ENCODE data around the gene SHB.

SHB gene

GRCh38 chr9:37923118-37923795 lies 145.8 kb downstream of the SHB start:
- in situ Hi-C loops (cut with HindIII; ENCODE audit: low sequenced_read_pairs), result no loop called here

DNA sequence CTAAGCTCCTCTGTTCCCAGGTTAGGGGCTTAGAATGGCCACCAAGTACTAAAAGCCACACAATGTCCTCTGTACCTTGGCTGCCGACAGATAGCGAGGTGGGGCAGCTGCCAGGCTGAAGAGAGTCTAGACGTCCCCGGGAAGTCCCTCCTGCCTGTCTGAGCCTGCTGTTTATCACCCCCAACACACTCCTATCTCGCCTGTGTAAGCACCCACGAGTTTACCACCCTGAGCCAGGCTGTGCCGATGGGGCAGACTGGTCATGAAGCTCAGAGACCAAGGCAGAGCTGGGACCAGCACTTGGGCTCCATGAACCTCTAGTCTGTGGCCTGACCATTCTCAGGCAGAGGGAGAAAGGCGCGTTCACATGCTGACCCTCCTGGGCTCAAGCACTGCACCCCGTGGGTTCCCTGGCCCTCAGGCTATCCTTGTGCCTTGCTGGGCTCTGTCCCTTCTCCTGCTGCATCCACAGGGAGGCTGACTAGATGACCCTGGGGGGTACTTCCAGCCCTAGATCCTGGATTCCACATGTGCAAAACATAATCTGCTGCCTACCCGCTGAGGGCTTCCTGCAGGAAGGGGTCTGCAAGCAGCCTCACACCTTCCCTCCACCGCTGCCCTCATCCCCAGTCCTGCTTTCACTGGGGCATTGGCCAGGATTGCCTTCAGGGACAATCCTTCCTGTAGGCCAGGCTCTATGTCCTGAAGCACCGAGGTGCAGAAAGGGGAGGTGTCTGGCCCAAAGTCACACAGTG lies 146.5 kb downstream of the SHB start:
- in situ Hi-C loops (cut with HindIII; ENCODE audit: low sequenced_read_pairs), result no loop called here

- in situ Hi-C loops (cut with HindIII; ENCODE audit: low sequenced_read_pairs), result no loop called here
These were observed 147.3 kb downstream of the SHB start for GRCh38 chr9:37921546-37922300.

DNA sequence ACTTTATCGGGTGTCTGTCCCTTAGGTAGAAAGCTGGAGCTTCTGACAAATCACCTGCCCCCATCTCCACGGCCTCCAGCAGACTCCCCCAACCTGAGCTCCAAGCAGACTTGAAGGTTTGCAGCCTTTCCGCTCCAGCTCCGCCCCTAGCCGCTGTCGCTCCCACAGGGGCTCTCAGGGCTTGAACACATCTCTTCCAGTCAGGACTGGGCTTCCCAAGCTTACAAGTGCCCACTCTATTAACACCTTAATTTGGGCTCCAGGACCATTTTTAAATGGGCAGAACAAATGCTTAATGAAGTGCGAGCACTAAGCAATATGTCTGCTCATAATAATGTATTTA lies 147.9 kb downstream of the SHB start:
- in situ Hi-C loops (cut with HindIII; ENCODE audit: low sequenced_read_pairs), result no loop called here

DNA sequence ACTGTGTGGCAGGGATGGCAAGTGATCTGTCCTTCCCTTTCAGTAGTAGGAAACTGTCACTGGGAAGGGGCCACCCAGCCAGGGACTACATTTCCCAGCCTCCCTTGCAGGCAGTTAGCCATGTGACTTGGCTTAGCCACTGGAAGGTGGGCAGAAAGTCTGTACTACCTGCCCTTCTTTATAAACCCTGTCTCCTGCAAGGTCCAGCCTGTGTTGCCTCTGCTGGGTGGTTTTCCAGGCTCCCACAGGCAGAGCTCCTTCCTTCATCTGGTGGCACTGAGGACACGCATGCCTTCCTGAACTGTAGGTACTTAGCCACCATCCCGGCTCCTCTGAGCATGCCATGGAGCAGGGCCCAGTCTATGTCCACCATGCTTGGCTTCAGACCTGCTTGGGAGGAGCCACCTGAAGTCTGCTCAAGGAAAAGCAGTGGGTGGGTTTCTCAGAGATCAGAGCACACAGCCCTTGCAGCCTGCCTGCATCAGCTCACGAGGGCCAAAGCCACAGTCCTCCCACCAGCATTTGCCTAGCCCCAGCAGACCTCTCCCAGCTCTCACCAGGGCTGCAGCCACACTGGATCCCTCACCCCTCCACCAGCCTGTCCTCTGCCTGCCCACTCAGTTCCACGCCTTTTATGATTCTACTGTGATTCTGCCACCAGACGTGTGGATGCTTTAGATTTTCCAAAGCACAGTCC lies 148.4 kb downstream of the SHB start:
- in situ Hi-C loops (cut with HindIII; ENCODE audit: low sequenced_read_pairs), result no loop called here

DNA sequence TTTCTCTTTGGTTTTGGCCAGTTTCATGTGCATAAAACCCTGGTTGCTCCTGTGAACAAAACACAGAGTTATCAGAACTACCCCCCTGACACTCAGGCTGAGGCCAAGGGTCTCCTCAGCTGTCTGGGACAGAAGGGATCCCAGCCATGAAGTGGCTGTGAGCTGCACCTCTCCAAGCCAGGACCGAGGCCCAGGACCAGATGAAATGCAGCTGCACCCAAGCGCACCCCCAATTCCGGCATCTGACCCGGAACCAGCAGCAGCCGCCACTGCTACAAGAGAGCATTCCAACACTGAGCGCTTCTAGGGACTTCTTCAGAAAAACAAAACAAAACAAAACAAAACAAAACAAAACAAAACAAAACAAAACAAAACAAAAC lies 149.1 kb downstream of the SHB start:
- in situ Hi-C loops (cut with HindIII; ENCODE audit: low sequenced_read_pairs), result no loop called here

- in situ Hi-C loops (cut with HindIII; ENCODE audit: low sequenced_read_pairs), result no loop called here
These were observed 149.6 kb downstream of the SHB start for GRCh38 chr9:37919246-37919955.

DNA sequence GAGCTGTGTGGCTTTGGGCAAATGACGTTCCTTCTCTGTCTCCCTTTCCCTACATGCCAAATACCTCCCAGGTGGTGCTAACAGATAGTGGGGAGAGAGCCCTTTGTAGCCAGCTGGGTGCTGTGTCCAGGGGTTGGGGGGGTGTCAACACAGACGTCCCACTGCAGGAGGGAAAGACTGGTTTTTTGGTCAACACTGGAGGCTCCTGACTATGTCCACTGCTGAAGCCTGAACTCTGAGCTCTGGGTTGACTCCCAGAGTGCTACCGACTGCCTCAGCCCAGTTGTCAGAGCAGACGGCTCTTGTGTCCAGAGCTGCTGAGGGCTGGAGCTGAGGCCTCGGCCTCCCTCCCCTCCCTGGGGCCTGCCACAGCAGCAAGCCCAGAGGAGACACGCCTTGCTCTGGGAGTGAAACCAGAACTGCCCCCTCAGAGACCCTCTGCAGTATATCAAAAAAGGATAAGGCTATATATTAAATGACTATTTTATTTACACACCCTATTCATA lies 150.3 kb downstream of the SHB start:
- in situ Hi-C loops (cut with HindIII; ENCODE audit: low sequenced_read_pairs), result no loop called here

GRCh38 chr9:37917801-37918664 lies 151.0 kb downstream of the SHB start:
- in situ Hi-C loops (cut with HindIII; ENCODE audit: low sequenced_read_pairs), result no loop called here

DNA sequence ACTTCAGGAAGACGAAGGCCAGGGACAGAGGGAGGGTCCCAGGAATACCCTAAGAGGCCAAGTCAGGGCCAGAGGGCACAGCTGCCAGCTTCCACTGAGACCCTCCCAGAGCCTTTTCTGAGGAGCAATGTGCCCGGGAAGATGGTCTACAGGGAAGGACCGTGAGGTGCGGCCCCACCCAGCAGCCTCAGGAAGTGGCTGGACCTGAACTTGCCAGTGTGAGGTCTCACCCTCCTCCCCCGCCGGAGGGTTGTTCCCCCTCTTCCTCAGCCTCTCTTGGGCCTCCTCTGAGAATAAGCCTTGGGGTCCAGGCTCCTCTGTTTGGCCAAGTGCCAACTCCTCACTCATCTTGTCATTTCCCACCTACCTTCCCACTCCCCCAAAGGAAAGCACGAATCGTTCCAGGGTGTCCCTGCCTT lies 151.7 kb downstream of the SHB start:
- in situ Hi-C loops (cut with HindIII; ENCODE audit: low sequenced_read_pairs), result no loop called here

GRCh38 chr9:37916471-37917312 lies 152.3 kb downstream of the SHB start:
- in situ Hi-C loops (cut with HindIII; ENCODE audit: low sequenced_read_pairs), result no loop called here

DNA sequence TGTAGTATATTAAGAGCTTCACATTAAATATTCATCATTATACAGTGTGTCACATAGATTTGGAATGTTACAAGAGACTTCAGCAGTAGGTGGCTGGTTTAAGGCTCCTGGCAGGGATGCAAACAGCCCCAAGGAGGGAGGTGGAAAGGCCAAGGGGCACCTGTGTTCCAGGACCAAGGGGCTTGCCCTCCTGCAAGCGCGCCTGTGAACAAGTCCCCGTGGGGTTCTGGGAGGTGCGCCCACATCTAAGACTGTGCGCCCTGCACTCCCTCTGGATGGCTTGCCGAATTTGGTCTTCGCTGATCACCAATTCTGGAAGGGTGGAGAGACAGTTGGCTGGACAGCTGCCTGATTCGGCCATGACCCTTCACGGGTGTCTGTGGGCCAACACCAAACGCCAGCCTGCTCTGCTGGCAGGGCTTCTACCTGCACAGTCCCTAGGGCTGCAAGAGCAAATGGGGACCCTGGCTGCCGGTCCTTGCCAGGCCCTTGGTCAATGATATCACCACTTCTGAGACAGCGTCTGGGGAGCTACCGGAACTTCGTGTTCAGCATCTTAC lies 153.0 kb downstream of the SHB start:
- in situ Hi-C loops (cut with HindIII; ENCODE audit: low sequenced_read_pairs), result no loop called here

GRCh38 chr9:37914701-37915358 lies 154.2 kb downstream of the SHB start:
- in situ Hi-C loops (cut with HindIII; ENCODE audit: low sequenced_read_pairs), result no loop called here

DNA sequence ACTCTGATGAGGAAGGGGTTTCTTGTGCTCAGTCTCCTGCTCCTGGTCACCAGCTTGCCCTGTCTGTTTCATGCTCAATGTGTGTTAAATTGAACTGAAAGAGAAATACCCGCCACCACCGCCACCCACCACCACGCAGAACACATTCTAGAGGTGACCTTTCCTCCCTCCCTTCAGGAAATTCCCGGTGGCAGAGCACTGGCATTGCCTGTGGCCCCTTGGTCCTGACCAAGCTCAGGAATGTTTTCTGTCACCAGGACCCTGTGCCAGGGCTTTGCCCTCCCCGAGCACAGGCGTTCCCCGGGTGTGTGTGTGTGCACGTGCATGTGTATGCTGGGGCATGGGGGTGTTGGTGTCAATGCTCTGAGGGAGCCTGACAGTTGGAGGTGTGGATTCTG lies 154.9 kb downstream of the SHB start:
- in situ Hi-C loops (cut with HindIII; ENCODE audit: low sequenced_read_pairs), result no loop called here

DNA sequence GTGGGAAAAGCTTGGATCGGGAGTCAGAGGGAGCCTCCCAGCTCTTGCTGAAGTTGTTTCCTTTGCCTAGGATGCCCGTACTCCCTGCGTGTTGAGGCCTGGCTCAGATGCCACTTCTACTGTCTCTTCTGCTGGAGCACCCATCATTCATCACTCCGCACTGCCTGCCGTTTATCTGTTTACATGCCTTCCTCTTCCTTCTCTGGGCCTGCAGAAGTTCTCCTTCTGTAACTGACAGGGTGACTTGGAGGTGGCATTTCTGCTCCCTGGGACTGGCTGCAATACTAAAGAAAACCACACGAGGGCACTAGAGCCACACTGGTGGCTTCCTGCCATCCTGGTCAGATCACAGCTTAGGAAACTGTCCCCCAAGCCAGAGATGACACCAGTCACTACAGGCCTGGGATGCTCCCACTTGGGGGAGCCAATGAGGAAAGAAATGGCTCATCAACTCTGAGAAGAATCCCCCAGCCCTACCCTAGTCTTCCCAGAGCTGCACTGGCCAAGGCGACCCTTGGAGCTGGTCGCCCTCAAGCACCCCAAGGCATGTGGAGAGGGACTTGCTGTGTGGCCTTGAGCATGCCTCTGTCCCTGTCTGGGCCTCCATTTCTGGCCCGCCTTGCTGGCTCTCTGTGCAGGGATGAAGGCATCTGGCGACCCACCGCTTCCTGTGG lies 155.4 kb downstream of the SHB start:
- in situ Hi-C loops (cut with HindIII; ENCODE audit: low sequenced_read_pairs), result no loop called here

DNA sequence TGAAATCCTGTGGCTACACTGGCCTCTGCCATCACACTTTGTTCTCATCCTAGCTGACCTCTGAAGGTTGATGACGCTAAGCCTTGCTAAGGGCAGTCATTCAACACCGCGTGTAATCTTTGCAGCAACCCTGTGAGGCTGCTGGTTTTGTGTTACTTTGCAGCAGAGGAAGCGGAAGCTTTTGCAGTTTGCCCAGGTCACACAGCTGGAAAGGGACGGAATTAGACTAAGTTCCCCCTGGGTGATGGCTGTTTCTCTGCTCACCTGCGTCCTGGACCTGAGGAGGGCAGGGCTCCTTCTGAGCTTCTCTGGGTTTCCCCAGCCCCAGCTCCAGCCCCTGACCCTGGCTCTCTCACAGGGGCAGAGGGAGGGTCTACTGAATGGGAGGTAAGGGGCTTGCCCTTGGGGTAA lies 157.8 kb downstream of the SHB start:
- in situ Hi-C loops (cut with HindIII; ENCODE audit: low sequenced_read_pairs), result no loop called here

DNA sequence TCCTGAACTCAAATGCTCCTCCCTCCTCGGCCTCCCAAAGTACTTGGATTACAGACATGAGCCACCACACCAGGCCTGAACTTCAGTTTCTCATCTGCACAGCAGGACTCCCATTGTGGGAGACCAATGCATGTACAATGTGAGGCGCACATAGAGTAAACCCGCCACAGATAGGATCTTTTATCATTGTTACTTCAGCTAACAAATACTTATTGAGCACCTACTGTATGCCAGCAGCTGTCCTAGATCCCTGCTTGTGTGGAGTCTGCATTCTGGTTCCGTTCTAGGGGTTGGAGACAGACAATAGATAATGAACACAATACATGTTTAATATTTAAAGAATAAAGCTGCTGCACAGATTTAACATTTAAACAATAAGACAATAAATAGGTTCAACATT lies 158.8 kb downstream of the SHB start:
- in situ Hi-C loops (cut with HindIII; ENCODE audit: low sequenced_read_pairs), result no loop called here

Measured in DLD1 (cell line).